Small intestine (tissue), 7 donors: Measurements from ENCODE around the gene PTAFR. TPM values are rescaled to one million over a fixed set of nuclear protein-coding genes. Genes with fewer than 3 reads are reported as not detected.

Source experiments
- DNase-seq, 2 donors: peaks; one replicate each; pipeline versions ENCODE4 v3.0.0 to v3.0.0-alpha.2; 2013
- FAIRE-seq: peaks from 2 replicates; lab custom pipeline; 2012; peaks lifted over from hg19 to GRCh38; lab: Jason Lieb, UNC
- H3K27ac ChIP-seq, 3 donors: one replicate each; pipeline ENCODE4 v1.5.1; 2013; ENCODE audit warnings: low read length in 2 of 3, mild to moderate bottlenecking in 2 of 3, control low read depth in 1 of 3, inconsistent platforms in 1 of 3, low read depth in 1 of 3, moderate library complexity in 1 of 3
- H3K27me3 ChIP-seq, 3 donors: one replicate each; pipeline ENCODE4 v1.6.1; 2013; ENCODE audit warnings: low read length in 3 of 3, inconsistent platforms in 1 of 3; ENCODE audit not compliant: control insufficient read depth in 3 of 3, insufficient read depth in 3 of 3
- H3K36me3 ChIP-seq, 3 donors: one replicate each; pipeline ENCODE4 v1.6.1; 2013; ENCODE audit warnings: low read length in 3 of 3, inconsistent platforms in 1 of 3, low read depth in 1 of 3, mild to moderate bottlenecking in 1 of 3, moderate library complexity in 1 of 3; ENCODE audit not compliant: control insufficient read depth in 3 of 3, insufficient read depth in 2 of 3
- H3K4me1 ChIP-seq, 3 donors: one replicate each; pipeline ENCODE4 v1.6.1; 2013; ENCODE audit warnings: low read length in 2 of 3, inconsistent platforms in 1 of 3, low read depth in 1 of 3, mild to moderate bottlenecking in 1 of 3, moderate library complexity in 1 of 3; ENCODE audit not compliant: control insufficient read depth in 3 of 3, insufficient read depth in 2 of 3
- H3K4me3 ChIP-seq, 3 donors: one replicate each; pipeline ENCODE4 v1.5.1; 2013; ENCODE audit warnings: low read length in 3 of 3, control low read depth in 1 of 3, inconsistent platforms in 1 of 3, low read depth in 1 of 3, mild to moderate bottlenecking in 1 of 3, moderate library complexity in 1 of 3
- H3K9me3 ChIP-seq, 2 donors: one replicate each; pipeline ENCODE4 v1.6.1; 2013; ENCODE audit warnings: low read depth in 1 of 2, low read length in 1 of 2; ENCODE audit not compliant: control insufficient read depth in 2 of 2, insufficient read depth in 1 of 2
- WGBS, 3 donors: extraction: QIAGEN DNeasy Blood & Tissue Kit; methylation state at CpG; one replicate each; pipeline ENCODE4 v1.1.7; 2013; 5-methylcytosine and 5-hydroxymethylcytosine counted together
- polyA plus RNA-seq, 4 donors: library from polyadenylated mRNA; stranded (reverse) in 3 of 4; unstranded in 1 of 4; fragments of 200-250 nt in 3 of 4; fragments of 120-200 nt in 1 of 4; gene quantifications; one replicate each; pipeline versions ENCODE4 v1.2.1 to v1.2.3, GENCODE V29; 2013
- donor health status: healthy with polysubstance abuse.
- donor health status: control.
- donor health status: control.
- donor health status: Bipolar disorder and iron deficiency.
- donor health status: healthy.

The PTAFR gene
- polyA plus RNA-seq, 4 donors = 1.1 to 5.2 (median 2.6) TPM

DNA sequence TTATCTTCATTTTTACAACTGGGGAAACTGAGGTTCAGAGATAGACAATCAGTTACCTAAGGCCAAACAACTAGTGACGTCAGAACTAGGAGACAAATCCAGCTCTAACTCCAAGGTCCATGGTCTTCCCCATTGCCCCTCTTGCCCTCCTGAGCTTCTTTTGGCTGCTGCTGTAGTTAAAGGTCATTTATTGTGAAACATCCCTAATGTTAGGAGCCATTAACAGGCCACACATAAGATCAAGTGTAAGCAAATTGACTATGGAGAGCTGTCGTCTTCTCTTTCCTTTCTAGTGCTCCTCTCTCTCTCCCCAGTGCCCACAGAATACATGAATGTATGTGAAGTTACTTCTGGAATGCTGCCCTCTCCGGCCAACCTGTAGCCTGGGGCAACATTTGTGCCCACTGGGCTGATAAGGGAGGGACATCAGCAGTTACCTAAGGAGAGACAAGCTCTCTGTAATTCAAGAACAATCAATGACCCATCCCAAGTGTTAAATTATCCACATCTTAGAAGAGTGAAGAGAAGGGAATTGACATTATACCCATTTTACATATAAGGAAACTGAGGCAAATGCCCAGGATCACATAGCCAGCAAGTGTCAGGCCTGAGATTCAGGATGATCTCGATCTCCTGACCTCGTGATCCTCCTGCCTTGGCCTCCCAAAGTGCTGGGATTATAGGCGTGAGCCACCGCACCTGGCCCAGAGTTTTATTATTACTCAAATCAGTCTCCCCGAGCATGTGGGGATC, 40.1 kb downstream of the PTAFR start:
- WGBS, 3 donors = 76 to 88% (median 80%) methylated on average over 8 of the region's 8 CpGs
- H3K27me3 ChIP-seq = no peaks in the 10 kb centered on the region
- H3K9me3 ChIP-seq = peaks cover 0 to 10% of the 10 kb centered on the region in 2 donors
- FAIRE-seq (no peak), DNase-seq (no peak)
- H3K4me1 ChIP-seq = no peaks in the 10 kb centered on the region
- H3K36me3 ChIP-seq = no peaks in the 10 kb centered on the region
- H3K27ac ChIP-seq = no peak overlapping the region
- H3K4me3 ChIP-seq = no peak overlapping the region

- Histone ChIP-seq H3K27me3 (no peaks in the 10 kb centered on the region), H3K4me1 (no peaks in the 10 kb centered on the region), H3K27ac (no peak overlapping the region), H3K9me3 (peaks cover 0 to 10% of the 10 kb centered on the region in 2 donors), H3K4me3 (no peak overlapping the region), H3K36me3 (no peaks in the 10 kb centered on the region)
- 79 to 82% (median 80%) methylated on average over 14 of the region's 14 CpGs for WGBS, 3 donors
- no peak for FAIRE-seq
- no peak for DNase-seq
Observed at GRCh38 chr1:28135371-28136168, 40.9 kb downstream of the PTAFR start.

DNA sequence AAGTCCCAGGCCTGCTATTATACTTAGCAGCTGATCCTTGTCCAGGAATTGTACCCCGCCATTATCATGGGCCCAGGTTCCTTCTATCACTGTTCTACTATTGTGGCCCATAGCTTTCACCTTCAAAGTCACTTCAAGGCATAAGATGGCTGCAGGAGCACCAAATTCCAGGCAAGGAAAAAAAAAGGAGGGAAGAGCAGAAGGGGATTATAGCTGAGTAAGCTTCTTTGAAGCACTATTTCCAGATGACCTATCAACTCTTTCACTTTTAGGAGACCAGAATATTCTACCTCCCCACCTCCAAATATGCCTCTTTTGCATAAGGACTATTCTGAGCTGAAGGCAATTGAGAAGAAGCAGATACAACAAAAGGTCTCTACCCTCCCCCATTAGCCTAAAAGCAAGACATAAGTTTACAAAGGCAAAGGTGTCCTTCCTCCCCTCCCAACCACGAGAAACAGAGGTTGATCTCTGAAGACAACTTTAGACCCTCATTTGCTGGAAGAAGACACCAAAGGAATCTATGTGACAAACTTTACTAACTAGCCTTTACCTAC, 41.8 kb downstream of the PTAFR start:
- H3K4me1 ChIP-seq = no peaks in the 10 kb centered on the region
- H3K27ac ChIP-seq = no peak overlapping the region
- DNase-seq (no peak), FAIRE-seq (no peak)
- no peak overlapping the region for H3K4me3 ChIP-seq
- H3K27me3 ChIP-seq = no peaks in the 10 kb centered on the region
- peaks cover 0 to 10% of the 10 kb centered on the region in 2 donors for H3K9me3 ChIP-seq
- H3K36me3 ChIP-seq = no peaks in the 10 kb centered on the region
- WGBS, 3 donors = 88 to 94% (median 93%) methylated on average over 2 of the region's 2 CpGs

DNA sequence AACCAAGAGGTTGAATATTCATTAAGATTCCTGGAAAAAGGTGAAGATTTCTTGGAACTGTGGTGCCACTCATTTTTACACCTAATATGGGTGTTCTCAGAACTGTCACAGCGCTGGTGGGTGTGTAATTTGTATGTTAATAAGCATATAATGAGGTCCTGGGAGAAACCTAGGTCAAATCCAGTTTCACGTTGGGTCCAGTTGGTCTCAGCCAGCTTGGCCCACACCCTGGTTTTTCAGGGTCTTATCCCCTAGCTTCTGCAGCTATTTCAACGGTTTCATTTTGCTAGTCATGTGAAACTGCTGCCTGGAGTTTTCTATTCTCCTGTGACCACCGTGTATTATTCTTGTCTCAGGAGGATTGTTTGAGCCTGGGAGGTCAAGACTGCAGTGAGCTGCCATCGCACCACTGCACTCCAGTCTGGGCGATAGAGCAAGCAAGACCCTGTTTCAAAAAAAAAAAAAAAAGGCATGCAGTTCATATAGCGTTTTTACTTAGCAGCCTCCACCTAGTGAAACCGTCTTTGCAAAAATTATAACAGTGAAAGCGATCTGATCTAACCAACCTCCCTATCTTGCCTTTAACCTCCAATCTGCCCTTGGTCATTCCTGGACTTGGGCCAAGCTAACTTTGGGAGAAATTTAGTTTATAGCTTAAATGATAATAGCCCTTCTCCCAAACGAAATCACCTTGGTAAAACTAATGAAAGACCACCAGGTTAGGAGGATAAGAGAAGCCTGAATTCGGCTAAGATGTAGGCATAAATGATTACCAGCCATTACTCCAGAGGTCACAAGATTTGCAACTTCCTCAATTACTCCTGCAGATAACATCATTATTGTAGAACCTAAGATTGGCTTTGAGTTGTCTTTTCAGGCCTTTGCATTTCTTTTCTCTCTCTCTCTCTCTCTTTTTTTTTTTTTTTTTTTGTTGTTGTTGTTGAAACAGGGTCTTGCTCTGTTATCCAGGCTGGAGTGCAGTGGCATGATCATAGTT, 44.0 kb downstream of the PTAFR start:
- no peaks in the 10 kb centered on the region for H3K4me1 ChIP-seq
- FAIRE-seq = no peak
- H3K36me3 ChIP-seq = no peaks in the 10 kb centered on the region
- 71 to 86% (median 84%) methylated on average over 11 of the region's 11 CpGs for WGBS, 3 donors
- no peak overlapping the region for H3K27ac ChIP-seq
- no peak for DNase-seq
- peaks cover 0 to 10% of the 10 kb centered on the region in 2 donors for H3K9me3 ChIP-seq
- H3K4me3 ChIP-seq = no peak overlapping the region
- peaks cover 0 to 4% (median 0%) of the 10 kb centered on the region in 3 donors for H3K27me3 ChIP-seq

DNA sequence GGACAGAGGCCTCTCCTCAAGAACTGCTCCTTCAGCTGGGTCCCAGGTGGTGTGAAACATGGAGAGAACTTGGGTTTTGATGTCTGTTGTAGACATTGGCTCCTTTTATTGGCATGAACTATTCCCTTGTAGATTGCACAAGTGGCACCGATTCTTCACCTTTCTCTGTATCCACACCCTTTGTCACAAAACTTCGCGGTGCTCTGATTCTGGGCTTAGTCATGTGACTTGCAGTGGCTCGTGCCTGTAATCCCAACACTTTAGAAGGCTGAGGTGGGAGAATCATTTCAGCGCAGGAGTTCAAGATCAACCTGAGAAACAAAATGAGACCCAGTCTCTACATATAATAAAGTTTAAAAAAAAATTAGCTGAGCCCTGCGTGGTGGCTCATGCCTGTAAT, 45.6 kb downstream of the PTAFR start:
- peaks cover 0 to 10% of the 10 kb centered on the region in 2 donors for H3K9me3 ChIP-seq
- FAIRE-seq (no peak), DNase-seq (no peak)
- peaks cover 0 to 4% (median 0%) of the 10 kb centered on the region in 3 donors for H3K27me3 ChIP-seq
- H3K4me1 ChIP-seq = no peaks in the 10 kb centered on the region
- H3K4me3 ChIP-seq = no peak overlapping the region
- WGBS, 3 donors = 51 to 73% (median 72%) methylated on average over 6 of the region's 6 CpGs
- no peaks in the 10 kb centered on the region for H3K36me3 ChIP-seq
- H3K27ac ChIP-seq = no peak overlapping the region

DNA sequence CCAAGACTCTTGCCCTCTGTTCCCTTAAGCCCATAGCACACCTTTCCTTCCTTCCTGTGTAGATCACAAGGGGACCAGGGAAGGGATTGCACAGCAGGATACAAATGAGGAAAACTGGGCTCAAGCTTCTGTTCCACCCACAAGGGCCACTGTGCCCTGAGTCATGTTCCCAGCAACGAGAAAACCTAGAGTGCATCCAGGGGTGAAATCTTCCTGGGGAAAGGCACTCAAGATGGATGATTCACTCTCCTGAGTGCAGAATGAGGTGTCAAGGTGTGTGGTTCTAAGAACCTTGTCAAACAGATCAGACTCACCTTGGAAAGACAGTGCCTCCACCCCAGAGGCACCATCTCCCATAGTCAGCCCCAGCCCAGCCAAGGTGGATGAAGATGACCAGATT, 47.3 kb downstream of the PTAFR start:
- H3K36me3 ChIP-seq = no peaks in the 10 kb centered on the region
- DNase-seq (no peak), FAIRE-seq (no peak)
- H3K4me3 ChIP-seq = no peak overlapping the region
- H3K4me1 ChIP-seq = no peaks in the 10 kb centered on the region
- peaks cover 0 to 4% (median 0%) of the 10 kb centered on the region in 3 donors for H3K27me3 ChIP-seq
- WGBS, 3 donors = 50 to 74% (median 69%) methylated on average over 1 of the region's 1 CpG
- H3K9me3 ChIP-seq = peaks cover 0 to 10% of the 10 kb centered on the region in 2 donors
- peak overlapping the region in 1 of 3 donors; percentile 50 for H3K27ac ChIP-seq

- no peaks in the 10 kb centered on the region for H3K9me3 ChIP-seq
- no peaks in the 10 kb centered on the region for H3K4me1 ChIP-seq
- no peak overlapping the region for H3K4me3 ChIP-seq
- DNase-seq = no peak
- H3K27ac ChIP-seq = peak overlapping the region in 1 of 3 donors; percentile 45
- no peaks in the 10 kb centered on the region for H3K36me3 ChIP-seq
- WGBS, 3 donors = 76 to 79% (median 79%) methylated on average over 3 of the region's 3 CpGs
- peaks cover 0 to 4% (median 0%) of the 10 kb centered on the region in 3 donors for H3K27me3 ChIP-seq
- FAIRE-seq = no peak
Observed at GRCh38 chr1:28127617-28128257, 48.8 kb downstream of the PTAFR start.
